HG02973 (cell line): ENCODE data around the gene TRIP13.
A peak's percentile ranks its signal among the peaks of the same experiment; 100 is the strongest.
"Not testable (repeated sequence)": the region's sequence is repeated elsewhere in the genome, so short reads cannot be mapped to it uniquely, and the experiment has no call there.

Experiments
- ATAC-seq: cut with Tn5 transposase; IDR thresholded peaks from one replicate; pipeline ENCODE4 v1.9.1; 2021; ENCODE audit warnings: moderate library complexity; ENCODE audit not compliant: unreplicated experiment

The TRIP13 gene, protein sequence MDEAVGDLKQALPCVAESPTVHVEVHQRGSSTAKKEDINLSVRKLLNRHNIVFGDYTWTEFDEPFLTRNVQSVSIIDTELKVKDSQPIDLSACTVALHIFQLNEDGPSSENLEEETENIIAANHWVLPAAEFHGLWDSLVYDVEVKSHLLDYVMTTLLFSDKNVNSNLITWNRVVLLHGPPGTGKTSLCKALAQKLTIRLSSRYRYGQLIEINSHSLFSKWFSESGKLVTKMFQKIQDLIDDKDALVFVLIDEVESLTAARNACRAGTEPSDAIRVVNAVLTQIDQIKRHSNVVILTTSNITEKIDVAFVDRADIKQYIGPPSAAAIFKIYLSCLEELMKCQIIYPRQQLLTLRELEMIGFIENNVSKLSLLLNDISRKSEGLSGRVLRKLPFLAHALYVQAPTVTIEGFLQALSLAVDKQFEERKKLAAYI

GRCh38 chr5:892394-893136 lies at the start of gene TRIP13, which contains the start of gene BRD9:
TSS of gene TRIP13 (plus strand) at chr5:892884. CDS start at chr5:892999, 115 bp downstream.
TSS of gene BRD9 (minus strand) at chr5:892801. CDS start at chr5:892657, 144 bp downstream.
- peak; percentile 92 for ATAC-seq

DNA sequence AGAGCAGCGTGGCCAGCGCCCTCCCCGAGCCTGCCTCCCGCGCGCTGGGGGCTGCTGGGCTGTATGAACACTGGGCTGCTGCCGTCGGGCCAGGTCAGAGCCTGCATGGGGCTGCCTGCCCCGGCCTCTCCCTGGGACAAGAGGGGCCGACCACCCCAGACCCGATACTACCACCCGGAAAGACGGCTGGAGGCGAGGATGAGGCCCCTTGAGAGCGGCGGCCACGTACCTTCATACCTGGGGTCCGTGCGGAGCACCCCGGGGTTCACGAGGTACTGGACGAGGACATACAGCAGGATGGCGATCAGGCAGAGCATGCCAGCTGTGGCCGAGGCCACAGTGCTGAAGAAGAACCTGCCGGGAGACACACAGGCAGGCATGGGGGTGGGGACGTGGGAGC lies 49.3 kb upstream of the TRIP13 start:
- ATAC-seq = not testable (repeated sequence)

DNA sequence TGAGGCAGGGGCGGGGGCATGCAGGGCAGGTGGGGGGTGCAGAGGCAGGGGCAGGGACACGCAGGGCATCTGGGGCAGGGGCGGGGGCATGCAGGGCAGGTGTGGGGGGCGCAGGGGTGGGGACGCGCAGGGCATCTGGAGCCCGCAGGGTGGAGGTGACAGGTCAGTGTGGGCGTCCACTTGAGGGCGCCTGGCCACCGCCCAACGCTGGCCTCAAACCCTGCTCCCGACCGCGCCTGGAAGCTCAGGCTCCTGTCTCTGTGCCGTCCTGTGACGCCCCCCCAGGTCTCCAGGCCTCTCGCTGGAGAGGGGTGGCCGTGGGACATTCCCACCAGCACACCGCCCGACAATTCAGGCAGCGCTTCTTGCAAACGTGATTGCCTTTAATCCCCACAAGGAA lies 48.8 kb upstream of the TRIP13 start:
- not testable (repeated sequence) for ATAC-seq

DNA sequence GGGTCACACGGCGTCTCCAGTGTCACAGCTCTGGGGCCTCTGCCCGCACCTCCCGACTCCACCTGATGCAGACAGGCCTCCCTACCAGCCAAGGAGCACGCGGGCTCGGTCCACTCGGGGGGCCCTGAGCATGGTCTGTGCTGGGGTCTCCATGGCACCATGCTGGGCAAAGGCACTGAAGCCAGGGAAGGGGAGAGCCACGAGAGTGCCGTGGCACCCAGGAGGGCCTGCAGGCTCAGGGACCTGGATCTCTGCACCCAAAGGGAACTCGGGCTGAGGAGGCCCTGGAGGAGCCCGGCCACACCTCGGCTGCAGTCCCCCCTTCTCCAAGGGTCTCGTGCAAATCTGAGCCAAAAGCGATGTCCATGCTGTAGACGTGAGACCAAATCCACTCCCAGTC lies 48.3 kb upstream of the TRIP13 start:
- ATAC-seq = not testable (repeated sequence)

DNA sequence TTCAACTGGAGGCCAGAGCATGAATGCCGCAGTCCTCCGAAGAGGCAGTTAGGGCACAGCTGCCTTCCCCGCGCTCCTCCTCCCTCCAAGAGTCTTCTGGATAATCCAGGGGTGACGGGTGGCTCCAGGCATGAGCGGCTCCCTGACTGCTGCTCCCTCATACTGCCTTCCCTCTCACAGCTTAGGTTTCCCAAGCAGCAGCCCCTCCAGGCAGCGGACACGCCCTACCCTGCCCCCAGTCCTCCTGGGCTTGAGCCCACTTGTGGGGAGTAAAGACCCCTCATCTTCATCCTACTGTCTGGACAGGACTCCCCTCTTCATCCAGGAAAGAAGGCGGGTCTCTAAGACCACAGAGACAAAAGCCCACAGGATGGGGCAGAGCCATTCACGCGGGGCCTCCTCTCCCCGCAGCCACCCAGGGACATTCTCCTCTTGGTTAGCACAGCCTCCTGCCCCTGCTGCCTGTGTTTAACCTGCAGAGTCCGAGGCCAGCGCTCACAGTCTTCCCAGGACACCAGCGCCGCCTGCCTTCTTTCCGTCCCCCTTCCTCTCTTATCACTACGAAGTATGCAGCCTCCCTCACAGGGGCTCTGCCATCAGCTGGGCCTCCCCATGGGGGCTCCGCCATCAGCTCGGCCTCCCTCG lies 47.5 kb upstream of the TRIP13 start:
- not testable (repeated sequence) for ATAC-seq

- not testable (repeated sequence) for ATAC-seq
Measured at GRCh38 chr5:845676-846601, 46.7 kb upstream of the TRIP13 start.

DNA sequence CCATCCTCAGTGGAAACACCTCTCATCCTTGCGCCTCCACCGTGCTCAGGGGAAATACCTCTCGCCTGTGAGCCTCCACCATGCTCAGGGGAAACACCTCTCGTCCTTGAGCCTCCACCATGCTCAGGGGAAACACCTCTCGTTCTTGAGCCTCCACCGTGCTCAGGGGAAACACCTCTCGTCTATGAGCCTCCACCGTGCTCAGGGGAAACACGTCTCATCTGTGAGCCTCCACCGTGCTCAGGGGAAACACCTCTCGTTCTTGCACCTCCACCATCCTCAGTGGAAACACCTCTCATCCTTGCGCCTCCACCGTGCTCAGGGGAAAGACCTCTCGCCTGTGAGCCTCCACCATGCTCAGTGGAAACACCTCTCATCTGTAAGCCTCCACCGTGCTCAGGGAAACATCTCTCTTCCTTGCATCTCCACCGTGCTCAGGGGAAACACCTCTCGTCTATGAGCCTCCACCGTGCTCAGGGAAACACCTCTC lies 46.0 kb upstream of the TRIP13 start:
- ATAC-seq = not testable (repeated sequence)

- not testable (repeated sequence) for ATAC-seq
Measured at GRCh38 chr5:847212-847611, 45.5 kb upstream of the TRIP13 start.

GRCh38 chr5:847736-848135 lies 44.9 kb upstream of the TRIP13 start:
- not testable (repeated sequence) for ATAC-seq

DNA sequence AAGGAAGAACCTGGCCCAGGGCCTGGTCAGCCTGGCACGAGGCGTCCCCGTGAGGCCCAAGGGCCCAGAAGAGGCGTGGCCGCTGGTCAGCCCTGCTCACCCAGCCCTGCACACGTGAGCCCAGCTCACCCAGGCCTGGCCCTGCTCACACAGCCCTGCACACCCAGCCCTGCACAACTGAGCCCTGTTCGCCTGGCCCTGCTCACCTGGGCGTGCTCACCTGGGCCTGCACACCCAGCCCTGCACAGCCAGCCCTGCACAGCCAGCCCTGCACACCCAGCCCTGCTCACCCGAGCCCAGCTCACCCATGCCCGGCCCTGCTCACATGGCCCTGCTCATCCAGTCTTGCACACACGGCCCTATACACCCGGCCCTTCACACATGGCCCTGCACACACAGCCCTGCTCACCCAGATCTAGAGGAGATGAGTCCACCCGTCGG lies 44.0 kb upstream of the TRIP13 start:
- ATAC-seq = no peak

- no peak for ATAC-seq
Measured at GRCh38 chr5:849651-850301, 42.9 kb upstream of the TRIP13 start.

GRCh38 chr5:850511-851006 lies 42.1 kb upstream of the TRIP13 start, which contains the start of gene ZDHHC11:
TSS of gene ZDHHC11 (minus strand) at chr5:850986. CDS start at chr5:850602, 384 bp downstream.
- ATAC-seq = no peak

GRCh38 chr5:851076-851475 lies 41.6 kb upstream of the TRIP13 start:
- no peak for ATAC-seq

- no peak for ATAC-seq
Measured at GRCh38 chr5:851553-851952, 41.1 kb upstream of the TRIP13 start.

GRCh38 chr5:852018-852417 lies 40.7 kb upstream of the TRIP13 start:
- no peak for ATAC-seq

GRCh38 chr5:852431-853401 lies 40.0 kb upstream of the TRIP13 start:
- ATAC-seq = no peak

DNA sequence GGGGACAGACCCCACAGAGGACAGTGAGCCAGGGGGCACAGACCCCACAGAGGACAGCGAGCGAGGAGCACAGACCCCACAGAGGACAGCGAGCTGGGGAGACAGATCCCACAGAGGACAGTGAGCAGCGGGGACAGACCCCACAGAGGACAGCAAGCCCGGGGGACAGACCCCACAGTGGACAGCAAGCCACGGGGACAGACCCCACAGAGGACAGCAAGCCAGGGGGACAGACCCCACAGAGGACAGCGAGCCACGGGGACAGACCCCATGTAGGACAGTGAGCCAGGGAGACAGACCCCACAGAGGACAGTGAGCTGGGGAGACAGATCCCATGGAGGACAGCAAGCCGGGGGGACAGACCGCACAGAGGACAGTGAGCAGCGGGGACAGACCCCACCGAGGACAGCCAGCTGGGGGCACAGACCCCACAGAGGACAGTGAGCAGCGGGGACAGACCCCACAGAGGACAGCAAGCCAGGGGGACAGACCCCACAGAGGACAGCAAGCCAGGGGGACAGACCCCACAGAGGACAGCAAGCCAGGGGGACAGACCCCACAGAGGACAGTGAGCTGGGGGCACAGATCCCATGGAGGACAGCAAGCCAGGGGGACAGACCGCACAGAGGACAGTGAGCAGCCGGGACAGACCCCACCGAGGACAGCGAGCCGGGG lies 39.1 kb upstream of the TRIP13 start:
- ATAC-seq = not testable (repeated sequence)

GRCh38 chr5:854217-854616 lies 38.5 kb upstream of the TRIP13 start:
- ATAC-seq = no peak
